HepG2 (cell line): Measurements from ENCODE around the gene MCOLN3. TPM values are rescaled to one million over a fixed set of nuclear protein-coding genes. Genes with fewer than 3 reads are reported as not detected.

Experiments
- ATAC-seq: fragments of 200-7000 bp; cut with Tn5 transposase; 3 replicates; pipeline ENCODE4 v1.9.1; 2020; ENCODE audit warnings: mild to moderate bottlenecking, moderate library complexity
- BruUV-seq: library from RNA; stranded (reverse); fragments of 400-500 nt; replicated peaks from 2 replicates; lab custom pipeline; 2021; lab: Mats Ljungman, UMichigan
- CTCF ChIA-PET: fragments of 300-600 bp; formaldehyde crosslinking; extraction: SDS; loops from one replicate; lab custom pipeline; 2021; ENCODE audit warnings: low total read pairs, inconsistent platforms, low intra/inter-chr PET ratio; lab: Yijun Ruan, JAX
- POLR2A ChIA-PET: fragments of 350-600 bp; sonication (Branson Sonifier 250); formaldehyde crosslinking; loops from one replicate; lab custom pipeline; 2020; ENCODE audit warnings: antibody characterized with exemption, inconsistent platforms; lab: Yijun Ruan, JAX
- DNase-seq: peaks from one replicate; pipeline ENCODE4 v3.0.0-alpha.2; 2015; ENCODE audit warnings: low spot score
- FAIRE-seq: peaks from 3 replicates; lab custom pipeline; 2011; peaks lifted over from hg19 to GRCh38; lab: Jason Lieb, UNC
- H2AFZ ChIP-seq: one replicate; pipeline ENCODE4 v1.6.1; 2011; ENCODE audit warnings: low read length, inconsistent platforms
- H3K27ac ChIP-seq: fragments of 300-600 bp; 3 replicates; pipeline ENCODE4 v1.8.0; 2011; ENCODE audit warnings: mixed run types, mild to moderate bottlenecking, mixed read lengths, low read length, inconsistent platforms; ENCODE audit not compliant: insufficient read depth; ENCODE audit errors: extremely low read length
- H3K27me3 ChIP-seq, 2 experiments: fragments of 200-600 bp in 1 of 2; 2 replicates in 1 of 2; 3 replicates in 1 of 2; pipeline versions ENCODE4 v1.6.0 to v1.8.0; 2011; ENCODE audit warnings: low read length in 2 of 2, mild to moderate bottlenecking in 2 of 2, moderate library complexity in 2 of 2, inconsistent platforms in 1 of 2; ENCODE audit not compliant: insufficient read depth in 2 of 2, control insufficient read depth in 1 of 2
- H3K36me3 ChIP-seq, 2 experiments: fragments of 200-600 bp in 1 of 2; replicated peaks in 1 of 2; 2 replicates in 1 of 2; 3 replicates in 1 of 2; pipeline versions ENCODE4 v1.5.1 to v1.8.0; 2011; ENCODE audit warnings: low read length in 2 of 2, inconsistent platforms in 1 of 2; ENCODE audit not compliant: insufficient read depth in 2 of 2, control insufficient read depth in 1 of 2
- H3K4me1 ChIP-seq: 2 replicates; pipeline ENCODE4 v1.5.1; 2012; ENCODE audit warnings: low read length, inconsistent platforms; ENCODE audit not compliant: insufficient read depth
- H3K4me2 ChIP-seq: 2 replicates; pipeline ENCODE4 v1.6.0; 2011; ENCODE audit warnings: low read depth, low read length, inconsistent platforms
- H3K4me3 ChIP-seq, 3 experiments: fragments of 200-600 bp in 1 of 3; sonication (generic), shearing (Covaris generic) in 1 of 3; replicated peaks in 1 of 3; 2 replicates each; pipeline ENCODE4 v1.5.1; 2011 to 2016; ENCODE audit warnings: low read length in 3 of 3, inconsistent platforms in 2 of 3, low read depth in 2 of 3, mild to moderate bottlenecking in 2 of 3, control low read depth in 1 of 3, mixed read lengths in 1 of 3; ENCODE audit not compliant: insufficient read depth in 1 of 3
- H3K79me2 ChIP-seq: one replicate; pipeline ENCODE4 v1.6.1; 2011; ENCODE audit warnings: low read length, inconsistent platforms; ENCODE audit not compliant: insufficient read depth
- H3K9ac ChIP-seq: 2 replicates; pipeline ENCODE4 v1.6.0; 2011; ENCODE audit warnings: mild to moderate bottlenecking, low read depth, low read length, inconsistent platforms; ENCODE audit not compliant: insufficient read depth
- H3K9me3 ChIP-seq: 2 replicates; pipeline ENCODE4 v1.5.1; 2012; ENCODE audit warnings: mild to moderate bottlenecking, low read length
- H4K20me1 ChIP-seq: 2 replicates; pipeline ENCODE4 v1.6.0; 2011; ENCODE audit warnings: inconsistent platforms, mild to moderate bottlenecking, low read length, moderate library complexity; ENCODE audit not compliant: insufficient read depth
- HDAC6 ChIP-seq: fragments of 200-600 bp; sonication (generic); IDR thresholded peaks from 2 replicates; pipeline ENCODE4 v1.7.0; 2017; ENCODE audit warnings: mild to moderate bottlenecking, antibody characterized with exemption, low read length, low read depth
- PHF20 ChIP-seq: sonication (generic); formaldehyde crosslinking; IDR thresholded peaks from 2 replicates; pipeline ENCODE4 v1.5.0; 2020; ENCODE audit warnings: mild to moderate bottlenecking, missing genetic modification reagents
- PRPF4 ChIP-seq: fragments of 200-400 bp; formaldehyde crosslinking; IDR thresholded peaks from 2 replicates; pipeline ENCODE4 v1.6.1; 2016; ENCODE audit warnings: low read length, low read depth; ENCODE audit not compliant: poor library complexity, severe bottlenecking
- ZBTB46 ChIP-seq: sonication (generic); formaldehyde crosslinking; IDR thresholded peaks from 2 replicates; pipeline ENCODE4 v1.4.0; 2020; ENCODE audit warnings: mild to moderate bottlenecking, missing genetic modification reagents, borderline replicate concordance
- ZFP36L1 ChIP-seq: sonication (generic); formaldehyde crosslinking; IDR thresholded peaks from 2 replicates; pipeline ENCODE4 v1.8.0; 2022; ENCODE audit warnings: mild to moderate bottlenecking, missing genetic modification reagents, moderate library complexity
- ZIK1 ChIP-seq: sonication (generic); formaldehyde crosslinking; IDR thresholded peaks from 2 replicates; pipeline ENCODE4 v1.5.0; 2020; ENCODE audit warnings: mild to moderate bottlenecking, low read depth, missing genetic modification reagents, borderline replicate concordance
- ZNF138 ChIP-seq: sonication (generic); formaldehyde crosslinking; IDR thresholded peaks from 2 replicates; pipeline ENCODE4 v1.5.0; 2020; ENCODE audit warnings: mild to moderate bottlenecking, low read depth, missing genetic modification reagents
- ZNF296 ChIP-seq: sonication (generic); formaldehyde crosslinking; conservative IDR thresholded peaks from 2 replicates; pipeline ENCODE4 v1.5.0; 2020; ENCODE audit warnings: mild to moderate bottlenecking, missing genetic modification reagents
- ZNF512B ChIP-seq: sonication (generic); formaldehyde crosslinking; IDR thresholded peaks from 2 replicates; pipeline ENCODE4 v1.5.1; 2020; ENCODE audit warnings: missing genetic modification reagents, mild to moderate bottlenecking, borderline replicate concordance
- ZNF598 ChIP-seq: sonication (generic); formaldehyde crosslinking; IDR thresholded peaks from 2 replicates; pipeline ENCODE4 v1.5.1; 2020; ENCODE audit warnings: mild to moderate bottlenecking, missing genetic modification reagents, borderline replicate concordance
- WGBS: methylation state at CpG from one replicate; pipeline ENCODE4 v1.1.6; 2017; ENCODE audit warnings: low lambda C conversion rate; 5-methylcytosine and 5-hydroxymethylcytosine counted together
- in situ Hi-C: cut with HindIII; loops from 2 replicates; pipeline ENCODE4 v1.10.0; 2017; ENCODE audit warnings: low pct_unique_long_range_greater_than_20kb; ENCODE audit not compliant: extremely low pct_ligation_motif_present
- intact Hi-C: fragments of 100-400 bp; cut with micrococcal nuclease; formaldehyde crosslinking; loops from one replicate; pipeline ENCODE4 v1.10.0; 2022; ENCODE audit not compliant: unreplicated experiment
- polyA plus RNA-seq, 8 experiments: library from polyadenylated mRNA; depleted of rRNA in 3 of 8; stranded (reverse) in 7 of 8; unstranded in 1 of 8; fragments of >200 nt; fragmentation: Illumina TruSeq in 4 of 8; extraction: Trizol in 4 of 8; gene quantifications; 2 replicates each; pipeline versions ENCODE4 v1.2.1 to v1.2.3, GENCODE V29; 2011 to 2016; ENCODE audit warnings: low read depth in 4 of 8, missing spikeins in 1 of 8, mixed read lengths in 1 of 8; ENCODE audit not compliant: insufficient read depth in 1 of 8
- total RNA-seq, 5 experiments: library from RNA; depleted of rRNA; stranded (reverse); fragments of >200 nt; fragmentation: Illumina TruSeq; extraction: Trizol; gene quantifications; 2 replicates each; pipeline ENCODE4 v1.2.3, GENCODE V29; 2016; ENCODE audit warnings: low read depth in 1 of 5
- TF ChIP-seq, protein P1 (sequence below): sonication (generic); formaldehyde crosslinking; IDR thresholded peaks from 2 replicates; pipeline ENCODE4 v1.9.0; 2022; ENCODE audit warnings: low read depth, missing genetic modification reagents
- TF ChIP-seq, protein P2 (sequence below): sonication (generic); formaldehyde crosslinking; IDR thresholded peaks from 2 replicates; pipeline ENCODE4 v1.5.1; 2020; ENCODE audit warnings: mild to moderate bottlenecking, missing genetic modification reagents, moderate library complexity

The MCOLN3 gene
- total and polyA plus RNA-seq, 2 of the 13 experiments (the other 11 are each of a cell fraction or from before 2014, with no cell fraction given): 0.04 TPM

DNA sequence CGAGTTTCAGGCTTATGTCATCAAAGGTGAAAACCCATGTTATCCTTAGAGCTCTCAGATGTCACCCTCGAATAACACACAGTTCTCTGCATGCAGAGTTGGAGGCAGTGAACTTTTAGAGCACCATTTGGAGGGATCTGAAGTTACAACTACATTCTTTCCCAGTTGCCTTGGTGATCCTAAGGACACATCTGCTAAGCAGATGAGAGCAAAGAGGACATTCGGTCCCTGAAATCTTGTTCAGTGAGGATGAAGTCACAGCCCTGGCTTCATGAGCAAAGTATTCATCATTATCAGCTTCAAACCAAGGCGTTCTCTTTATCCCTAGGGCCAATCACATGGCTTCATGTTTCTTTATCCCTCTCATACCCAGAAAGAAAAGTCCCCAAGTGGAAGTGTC is 28.3 kb downstream of the MCOLN3 start:
- ATAC-seq (no peak), FAIRE-seq (no peak), DNase-seq (no peak)
- in situ Hi-C loops (no loop called here), intact Hi-C loops (no loop called here)
- ChIA-PET CTCF (no interaction called here), POLR2A (no interaction called here)
- Histone ChIP-seq H3K4me2 (no peak overlapping the region), H3K36me3 (no peaks in the 10 kb centered on the region), H3K27ac (no peak overlapping the region), H3K4me1 (no peaks in the 10 kb centered on the region), H3K9me3 (no peaks in the 10 kb centered on the region), H3K9ac (no peak overlapping the region), H4K20me1 (no peaks in the 10 kb centered on the region), H3K27me3 (no peaks in the 10 kb centered on the region), H3K4me3 (no peak overlapping the region), H3K79me2 (no peaks in the 10 kb centered on the region), H2AFZ (no peak overlapping the region)
- WGBS: 11% methylated on average over 4 of the region's 4 CpGs
- no peak for TF ChIP-seq ZFP36L1 (CRISPR knock-in tag)
- TF ChIP-seq ZNF138 (CRISPR knock-in tag): no peak
- no peak for TF ChIP-seq ZIK1 (CRISPR knock-in tag)
- TF ChIP-seq ZNF598: no peak
- no peak for TF ChIP-seq HDAC6
- TF ChIP-seq PHF20: no peak
- TF ChIP-seq, protein P1, sequence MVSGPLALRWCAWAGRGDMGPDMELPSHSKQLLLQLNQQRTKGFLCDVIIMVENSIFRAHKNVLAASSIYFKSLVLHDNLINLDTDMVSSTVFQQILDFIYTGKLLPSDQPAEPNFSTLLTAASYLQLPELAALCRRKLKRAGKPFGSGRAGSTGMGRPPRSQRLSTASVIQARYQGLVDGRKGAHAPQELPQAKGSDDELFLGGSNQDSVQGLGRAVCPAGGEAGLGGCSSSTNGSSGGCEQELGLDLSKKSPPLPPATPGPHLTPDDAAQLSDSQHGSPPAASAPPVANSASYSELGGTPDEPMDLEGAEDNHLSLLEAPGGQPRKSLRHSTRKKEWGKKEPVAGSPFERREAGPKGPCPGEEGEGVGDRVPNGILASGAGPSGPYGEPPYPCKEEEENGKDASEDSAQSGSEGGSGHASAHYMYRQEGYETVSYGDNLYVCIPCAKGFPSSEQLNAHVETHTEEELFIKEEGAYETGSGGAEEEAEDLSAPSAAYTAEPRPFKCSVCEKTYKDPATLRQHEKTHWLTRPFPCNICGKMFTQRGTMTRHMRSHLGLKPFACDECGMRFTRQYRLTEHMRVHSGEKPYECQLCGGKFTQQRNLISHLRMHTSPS (CRISPR knock-in tag): no peak
- TF ChIP-seq, protein P2, sequence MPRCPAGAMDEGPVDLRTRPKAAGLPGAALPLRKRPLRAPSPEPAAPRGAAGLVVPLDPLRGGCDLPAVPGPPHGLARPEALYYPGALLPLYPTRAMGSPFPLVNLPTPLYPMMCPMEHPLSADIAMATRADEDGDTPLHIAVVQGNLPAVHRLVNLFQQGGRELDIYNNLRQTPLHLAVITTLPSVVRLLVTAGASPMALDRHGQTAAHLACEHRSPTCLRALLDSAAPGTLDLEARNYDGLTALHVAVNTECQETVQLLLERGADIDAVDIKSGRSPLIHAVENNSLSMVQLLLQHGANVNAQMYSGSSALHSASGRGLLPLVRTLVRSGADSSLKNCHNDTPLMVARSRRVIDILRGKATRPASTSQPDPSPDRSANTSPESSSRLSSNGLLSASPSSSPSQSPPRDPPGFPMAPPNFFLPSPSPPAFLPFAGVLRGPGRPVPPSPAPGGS (CRISPR knock-in tag): no peak
- TF ChIP-seq PRPF4: no peak
- TF ChIP-seq ZBTB46 (CRISPR knock-in tag): no peak
- no peak for TF ChIP-seq ZNF512B (CRISPR knock-in tag)
- TF ChIP-seq ZNF296 (CRISPR knock-in tag): no peak
- no TSS peak for BruUV-seq
